GM19438 (cell line): ENCODE measurements around the gene SLC6A12.

Experiments
- ATAC-seq: cut with Tn5 transposase; IDR thresholded peaks from one replicate; pipeline ENCODE4 v1.9.1; 2021; ENCODE audit warnings: low read depth; ENCODE audit not compliant: unreplicated experiment

The SLC6A12 gene

DNA sequence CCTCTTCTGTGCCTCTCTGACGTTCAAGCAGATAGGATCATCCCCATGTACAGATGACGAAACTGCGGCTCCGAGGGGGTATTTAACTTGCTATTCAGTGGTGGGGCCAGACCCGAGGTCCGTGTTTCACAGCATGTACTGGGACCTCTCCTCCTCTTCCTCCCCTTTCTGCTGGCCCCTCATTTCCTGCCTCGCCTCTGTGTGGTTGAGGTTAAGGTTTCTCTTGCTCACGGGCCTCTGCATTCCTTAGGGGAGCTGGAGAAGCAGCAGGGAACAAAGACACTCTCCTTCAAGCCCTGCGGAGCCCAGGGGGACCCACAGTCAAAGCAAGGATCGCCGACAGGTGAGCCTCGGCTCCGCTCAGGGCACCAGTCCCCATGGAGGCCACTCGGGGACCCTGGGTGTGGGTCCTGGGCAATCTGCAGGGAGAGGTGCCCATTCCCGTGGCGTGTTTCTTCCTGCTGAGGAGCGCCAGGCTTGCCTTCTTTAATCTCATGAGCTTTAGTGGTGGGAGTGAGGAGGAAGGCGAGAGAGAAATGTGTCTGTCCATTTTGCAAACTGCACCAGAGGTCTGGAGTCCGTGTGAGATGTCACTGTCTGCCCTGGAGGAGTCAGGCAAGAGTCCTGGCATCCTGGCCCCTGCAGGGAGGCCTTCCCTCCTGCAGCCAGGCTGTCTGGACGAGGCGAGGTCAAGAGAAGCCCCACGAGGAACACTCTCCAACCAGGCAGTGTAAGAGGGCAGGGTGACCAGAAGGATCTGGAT is 45.0 kb downstream of the SLC6A12 start:
- no peak for ATAC-seq

DNA sequence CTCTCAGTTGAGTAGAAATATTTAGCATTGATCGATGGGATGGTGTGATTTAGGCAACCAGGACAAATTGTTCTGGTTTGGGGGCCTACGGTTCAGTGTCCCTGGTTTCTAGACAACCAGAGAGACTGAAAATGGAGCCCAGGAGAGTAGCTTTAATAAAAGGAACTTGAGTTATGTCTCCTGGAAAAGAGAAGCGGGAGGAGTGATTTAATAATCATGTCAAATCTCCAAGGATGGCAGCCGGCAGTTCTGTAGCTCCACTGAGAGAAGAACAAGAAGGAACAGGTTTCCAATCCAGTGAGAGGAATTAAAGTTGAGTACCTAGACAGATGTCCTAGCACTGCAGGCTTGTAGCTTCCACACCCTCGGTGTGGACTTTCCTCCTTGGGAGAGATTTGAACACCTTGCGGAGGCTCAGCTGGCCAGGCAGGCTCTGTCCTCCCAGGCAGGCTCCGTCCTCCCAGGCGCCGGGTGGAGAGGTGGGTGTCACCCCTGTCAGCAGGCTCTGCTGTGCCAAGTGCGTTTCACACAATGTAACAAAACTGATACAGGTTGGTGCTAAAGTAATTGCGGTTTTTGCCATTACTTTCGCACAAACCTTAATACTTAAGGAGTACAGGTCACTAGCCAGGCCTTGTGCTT is 45.9 kb downstream of the SLC6A12 start:
- no peak for ATAC-seq

DNA sequence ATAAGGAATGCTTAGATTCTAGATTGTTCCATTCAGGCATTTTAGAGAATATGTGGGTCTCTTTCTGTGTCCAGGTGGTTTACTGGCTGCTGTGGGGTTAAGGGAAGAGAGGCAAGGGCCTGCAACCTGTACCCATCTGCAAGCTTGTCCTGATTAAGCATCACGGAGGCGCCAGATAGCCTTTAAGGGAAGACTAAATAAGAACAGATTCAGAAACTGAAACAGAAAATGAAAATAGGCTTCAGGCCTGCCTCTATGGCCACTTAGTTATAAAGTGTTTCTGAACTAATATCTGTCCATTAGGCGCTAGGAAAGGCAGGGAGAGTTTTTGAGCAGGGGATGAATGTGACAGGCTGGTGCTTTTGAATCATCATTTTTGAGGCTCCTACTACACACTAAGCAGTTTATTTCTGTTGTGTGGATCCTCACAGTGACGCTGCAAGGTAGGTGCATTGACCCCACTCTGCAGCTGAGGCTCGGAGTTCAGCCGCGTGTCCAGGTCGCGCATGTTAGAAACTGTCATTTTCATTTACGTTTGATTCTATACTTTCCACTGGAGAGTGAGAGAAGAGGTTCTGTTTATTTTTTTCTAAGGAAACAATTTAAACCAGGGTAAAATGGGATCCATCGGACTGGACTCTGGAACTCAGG is 47.4 kb downstream of the SLC6A12 start:
- ATAC-seq: no peak

DNA sequence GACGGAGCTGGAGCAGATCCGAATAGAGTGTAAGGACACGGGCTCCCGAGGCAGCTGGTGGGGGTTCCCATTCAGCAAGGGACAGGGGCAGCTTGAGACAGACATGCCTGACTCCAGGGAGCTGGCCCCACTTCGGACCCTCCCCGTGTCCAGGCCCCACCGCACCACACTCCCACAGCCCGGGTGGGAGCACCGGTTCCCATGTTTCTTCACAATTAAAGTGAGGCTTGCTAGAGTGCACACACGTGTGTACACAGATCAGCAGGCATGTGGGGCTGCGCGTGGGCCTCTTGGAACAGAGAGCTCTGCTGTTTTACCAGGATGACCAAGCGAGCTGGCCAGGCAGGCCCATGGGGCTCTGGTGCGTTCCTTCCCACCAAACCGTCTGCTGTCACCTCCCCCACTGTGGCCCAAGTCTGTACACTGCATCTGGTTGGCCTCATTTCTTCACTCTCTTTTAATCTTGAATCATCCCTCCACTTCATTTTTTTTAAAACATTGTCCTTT is 48.0 kb downstream of the SLC6A12 start:
- ATAC-seq: no peak

DNA sequence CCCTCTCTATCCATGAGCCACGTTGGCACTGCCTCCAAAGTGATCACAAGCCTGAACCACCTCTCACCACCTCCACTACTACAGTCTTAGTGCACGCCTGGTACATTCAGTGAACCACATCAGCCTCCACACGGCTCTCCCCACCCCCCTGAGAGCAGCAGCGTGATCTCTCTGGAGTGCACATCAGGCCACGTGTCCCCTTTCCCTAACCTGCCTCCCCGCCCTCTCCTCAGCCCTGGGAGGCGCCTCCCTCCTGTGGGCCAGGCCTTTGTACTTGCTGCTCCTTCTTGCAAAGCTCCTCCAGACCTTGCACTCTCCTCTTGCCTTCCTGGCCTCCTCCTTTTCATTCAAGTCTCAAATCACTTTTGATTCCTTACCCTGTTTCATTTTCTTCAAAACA is 49.8 kb downstream of the SLC6A12 start:
- no peak for ATAC-seq

DNA sequence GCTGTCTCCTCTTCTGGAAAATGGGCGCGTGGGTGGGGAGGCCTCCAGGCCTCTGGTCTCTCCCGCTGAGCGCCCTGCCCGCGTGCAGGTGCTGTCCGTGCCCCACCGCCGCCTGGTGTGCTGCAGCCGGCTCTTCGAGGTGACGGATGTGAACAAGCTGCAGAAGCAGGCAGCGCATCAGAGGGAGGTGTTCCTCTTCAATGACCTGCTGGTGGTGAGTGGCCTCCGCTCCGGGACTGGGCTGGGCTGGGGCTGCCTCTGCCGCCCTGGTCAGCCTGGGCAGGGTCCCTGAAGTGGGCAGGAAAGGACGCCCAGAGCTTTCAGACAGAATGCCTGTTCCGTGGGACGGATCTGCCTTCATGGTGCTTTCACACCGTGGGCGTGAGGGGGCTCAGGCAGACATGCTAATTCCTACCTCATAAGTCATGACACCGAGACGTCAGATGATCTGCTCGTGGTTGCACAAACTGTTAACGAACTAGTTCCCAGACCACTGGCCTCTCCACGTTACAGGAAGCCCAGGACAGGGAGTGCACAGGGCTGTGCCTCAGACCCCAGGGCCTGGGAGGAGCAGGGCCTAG is 50.5 kb downstream of the SLC6A12 start:
- no peak for ATAC-seq

DNA sequence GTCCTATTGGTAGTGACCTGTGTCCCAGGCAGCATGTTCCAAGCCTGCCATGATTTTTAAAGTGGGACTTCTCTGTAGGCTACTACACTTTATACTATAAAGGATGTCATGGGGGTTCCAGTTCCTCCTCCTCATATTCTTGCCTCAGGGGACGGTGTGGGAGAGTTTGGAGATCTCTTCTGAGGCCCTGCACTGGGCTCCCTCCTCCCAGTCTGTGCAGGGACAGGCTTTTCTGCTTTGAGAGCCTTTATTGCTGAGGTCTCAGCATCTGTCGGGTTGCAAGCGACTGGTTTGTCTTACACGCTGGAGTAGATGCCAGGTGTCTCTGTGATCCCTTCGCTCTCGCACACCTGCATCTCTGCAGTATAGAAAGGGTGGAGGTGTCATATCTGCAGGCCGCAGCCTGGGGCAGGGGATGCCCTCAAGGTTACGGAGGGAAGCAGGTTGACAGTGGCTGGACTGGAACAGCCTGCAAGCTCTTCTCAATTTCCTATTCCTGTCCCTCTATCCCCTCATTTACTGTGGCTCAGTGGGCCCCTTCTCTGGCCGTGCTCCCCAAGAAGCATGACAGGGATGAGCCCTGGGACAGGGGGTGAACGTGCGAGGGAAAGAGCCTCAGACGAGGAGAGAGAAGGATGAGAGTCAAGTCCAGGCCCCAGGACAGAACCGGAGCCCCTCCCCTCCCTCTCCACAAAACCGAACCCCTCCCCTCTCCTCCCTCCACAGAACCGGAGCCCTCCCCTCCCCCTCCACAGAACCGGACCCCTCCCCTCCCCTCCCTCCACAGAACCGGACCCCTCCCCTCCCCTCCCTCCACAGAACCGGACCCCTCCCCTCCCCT is 51.3 kb downstream of the SLC6A12 start:
- ATAC-seq: no peak

DNA sequence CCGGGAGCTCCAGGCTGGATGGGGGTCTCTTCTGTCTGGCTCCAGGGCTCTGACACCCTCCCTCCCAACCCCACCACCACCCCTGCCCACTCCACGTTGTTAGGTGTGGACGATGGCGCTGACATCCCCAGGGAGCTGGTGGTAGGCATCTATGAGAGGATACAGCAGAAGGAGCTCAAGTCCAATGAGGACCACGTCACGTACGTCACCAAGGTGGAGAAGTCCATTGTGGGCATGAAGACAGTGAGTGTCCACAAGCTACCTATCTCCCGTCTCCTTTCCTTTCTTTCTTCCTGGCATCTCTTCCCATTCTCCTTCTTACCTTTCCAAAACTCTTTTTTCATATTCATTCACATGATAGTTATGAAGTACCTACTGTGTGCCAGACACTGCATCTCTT is 52.1 kb downstream of the SLC6A12 start:
- no peak for ATAC-seq

DNA sequence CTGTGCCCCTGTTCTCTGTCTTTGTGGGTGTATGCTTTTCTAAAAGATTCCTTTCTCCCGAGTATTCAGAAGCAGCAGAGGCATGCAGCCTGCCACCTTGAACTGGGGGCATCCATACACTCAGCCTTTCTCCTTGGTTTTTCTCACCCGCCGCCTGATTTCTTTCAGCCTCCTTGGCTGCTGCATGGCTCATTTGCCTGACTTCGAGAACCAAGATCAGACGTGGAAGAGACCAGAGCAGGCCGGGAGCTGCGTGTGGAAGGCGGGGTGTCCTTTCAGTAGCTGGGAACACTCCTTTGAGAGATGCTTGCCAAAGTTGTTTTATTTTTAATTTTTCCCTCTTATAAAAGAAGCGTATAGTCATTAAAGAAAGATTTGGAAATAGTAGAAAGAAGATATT is 53.1 kb downstream of the SLC6A12 start:
- no peak for ATAC-seq

DNA sequence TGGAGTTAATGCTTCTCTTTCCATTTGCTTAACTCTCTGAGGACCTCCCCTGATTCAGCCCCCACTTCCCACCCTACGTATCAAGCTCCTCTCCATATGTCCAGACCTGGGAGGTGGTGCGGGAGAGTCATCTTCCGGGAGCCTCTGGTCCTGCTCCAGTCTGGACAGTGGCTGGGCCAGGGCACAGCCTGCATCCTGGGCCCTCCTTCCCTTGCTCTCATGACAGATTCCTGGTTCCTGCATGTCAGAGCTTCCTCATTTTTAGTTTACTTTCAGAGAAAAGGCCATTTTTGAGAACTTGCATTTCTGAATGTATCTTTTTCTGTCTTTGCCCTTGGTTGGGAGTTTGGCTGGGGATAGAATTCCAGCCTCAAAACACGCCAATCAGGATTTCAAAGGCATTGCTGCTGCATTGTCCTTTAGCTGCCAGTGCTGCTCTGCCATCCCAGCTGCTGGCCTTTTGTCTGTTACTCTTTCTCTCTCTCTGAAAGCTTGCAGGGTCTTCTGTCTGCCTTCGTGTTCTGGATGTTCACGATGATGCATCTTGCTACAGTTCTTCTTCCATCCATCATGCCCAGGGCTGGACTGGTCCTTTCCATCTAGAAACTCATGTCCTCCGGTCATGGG is 54.7 kb downstream of the SLC6A12 start:
- no peak for ATAC-seq

DNA sequence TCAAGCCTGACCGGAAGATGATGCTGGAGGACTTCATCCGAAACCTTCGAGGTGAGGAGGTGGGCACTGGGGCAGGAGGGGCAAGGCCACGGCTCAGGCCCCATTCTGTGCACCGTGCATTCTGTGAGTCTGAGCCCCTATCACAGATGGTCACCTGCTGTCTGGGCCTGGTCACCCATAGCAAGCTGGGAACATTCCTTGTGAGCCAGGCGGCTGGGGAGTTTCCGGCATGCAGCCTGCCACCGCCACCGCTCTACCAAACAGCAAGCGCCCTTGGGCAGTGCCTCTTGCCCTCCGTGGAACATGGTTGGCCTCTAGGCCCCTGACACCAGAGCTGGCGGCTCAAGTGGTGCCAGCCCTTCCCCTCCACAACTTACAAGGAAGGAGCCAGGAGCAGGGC is 56.3 kb downstream of the SLC6A12 start:
- ATAC-seq: no peak

DNA sequence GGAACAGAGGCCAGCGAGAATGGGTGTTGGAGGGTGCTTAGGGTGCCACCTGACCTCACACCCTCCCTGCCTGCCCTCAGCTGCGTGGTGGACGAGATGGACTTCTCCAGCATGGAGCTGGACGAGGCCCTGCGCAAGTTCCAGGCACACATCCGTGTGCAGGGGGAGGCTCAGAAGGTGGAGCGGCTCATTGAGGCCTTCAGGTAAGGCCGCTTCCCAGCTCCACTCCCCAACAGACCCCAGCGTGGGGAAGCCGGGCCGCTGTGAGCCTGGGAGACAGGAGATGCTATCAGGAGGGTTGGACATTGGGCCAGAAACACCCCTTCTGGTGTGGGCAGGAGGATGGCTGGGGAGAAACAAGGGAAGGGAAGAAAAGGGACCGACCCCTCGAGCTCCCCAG is 57.0 kb downstream of the SLC6A12 start:
- no peak for ATAC-seq

DNA sequence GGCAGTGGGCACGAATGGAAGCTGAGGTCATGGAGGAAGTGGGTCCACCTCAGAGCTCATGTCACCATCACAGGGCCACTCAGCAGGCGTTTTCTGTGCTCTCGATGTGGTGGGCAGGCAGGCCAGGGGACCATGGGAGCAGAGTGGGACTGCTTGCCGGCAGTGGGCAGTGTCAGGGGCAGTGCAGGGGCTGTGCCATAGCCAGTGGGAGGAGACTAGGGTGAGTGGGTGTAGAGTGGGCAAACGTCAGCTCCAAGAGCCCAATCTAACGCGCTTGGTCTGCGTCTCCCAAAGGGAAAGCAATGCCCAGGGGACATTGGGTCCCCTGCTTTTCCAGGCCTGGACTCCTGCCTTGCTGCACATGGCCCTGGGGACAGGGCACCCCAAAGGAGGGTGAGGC is 58.3 kb downstream of the SLC6A12 start:
- ATAC-seq: no peak

DNA sequence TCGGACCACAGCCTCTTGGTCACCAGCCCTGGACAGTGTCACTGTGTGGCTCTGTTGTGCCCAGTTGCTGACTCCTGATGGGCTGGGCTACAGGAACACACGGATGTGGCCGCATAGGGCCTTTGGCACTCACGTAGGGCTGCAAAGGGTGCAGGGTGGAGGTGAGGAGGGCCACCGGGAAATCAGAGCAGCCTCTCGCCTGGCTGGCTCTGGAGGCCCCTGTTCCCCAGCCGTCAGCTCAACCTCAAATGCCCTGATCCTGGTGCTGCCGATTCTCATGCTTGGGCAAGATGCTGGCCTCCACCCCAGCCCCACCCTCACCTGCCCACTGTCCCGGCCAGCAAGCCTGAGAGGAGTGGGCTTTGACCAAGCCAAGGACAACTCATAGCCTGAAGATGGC is 59.0 kb downstream of the SLC6A12 start:
- ATAC-seq: no peak

DNA sequence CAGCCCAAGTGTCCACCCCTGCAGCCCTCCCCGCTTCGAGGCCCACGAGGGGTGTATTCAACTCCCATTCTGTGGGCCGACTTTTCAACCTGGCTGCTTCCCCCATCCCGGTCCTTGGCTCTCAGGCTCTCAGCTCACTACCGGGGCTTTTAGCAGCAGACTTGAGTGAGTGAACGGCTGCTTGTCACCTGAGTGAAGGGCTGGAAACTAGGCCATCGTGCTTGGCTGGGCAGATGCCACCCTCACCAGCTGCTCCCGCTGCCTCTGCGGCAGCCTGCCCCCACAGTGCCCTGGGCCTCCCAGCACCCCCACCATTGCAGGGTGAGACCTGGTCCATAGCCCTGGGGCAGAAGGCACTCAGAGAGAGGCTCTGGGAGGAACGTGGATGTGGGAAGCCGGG is 59.9 kb downstream of the SLC6A12 start:
- no peak for ATAC-seq

DNA sequence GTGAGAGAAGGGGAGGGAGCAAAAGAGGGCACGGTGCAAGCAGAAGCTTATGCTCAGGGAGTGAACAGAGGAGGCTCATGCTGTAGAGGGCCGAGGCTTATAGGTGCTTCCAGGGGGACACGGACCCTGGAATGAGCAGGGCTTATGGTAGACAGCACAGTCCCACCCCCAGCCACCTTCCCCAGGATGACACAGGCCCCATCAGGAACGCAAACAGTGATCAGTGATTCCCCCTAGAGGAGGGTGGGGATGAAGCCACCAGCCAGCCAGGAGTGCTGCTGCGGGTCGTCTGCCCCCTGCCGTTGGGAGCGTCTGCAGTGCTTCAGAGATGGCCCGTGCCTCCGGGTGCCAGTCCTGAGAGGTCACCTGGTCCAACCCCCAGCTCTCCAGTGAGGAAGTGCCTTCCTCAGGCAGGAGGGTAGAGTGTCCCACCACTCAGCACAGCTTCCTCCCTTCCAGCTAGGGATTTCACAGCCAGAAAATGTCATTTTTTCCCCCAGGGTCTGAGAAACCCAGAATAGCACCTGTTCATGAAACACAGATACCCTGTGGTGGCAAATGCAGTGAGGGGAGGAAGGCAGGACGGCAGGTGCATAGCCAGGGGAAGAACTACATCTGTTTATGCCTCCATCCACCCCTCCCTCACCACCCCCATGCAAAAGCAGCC is 60.7 kb downstream of the SLC6A12 start:
- no peak for ATAC-seq

DNA sequence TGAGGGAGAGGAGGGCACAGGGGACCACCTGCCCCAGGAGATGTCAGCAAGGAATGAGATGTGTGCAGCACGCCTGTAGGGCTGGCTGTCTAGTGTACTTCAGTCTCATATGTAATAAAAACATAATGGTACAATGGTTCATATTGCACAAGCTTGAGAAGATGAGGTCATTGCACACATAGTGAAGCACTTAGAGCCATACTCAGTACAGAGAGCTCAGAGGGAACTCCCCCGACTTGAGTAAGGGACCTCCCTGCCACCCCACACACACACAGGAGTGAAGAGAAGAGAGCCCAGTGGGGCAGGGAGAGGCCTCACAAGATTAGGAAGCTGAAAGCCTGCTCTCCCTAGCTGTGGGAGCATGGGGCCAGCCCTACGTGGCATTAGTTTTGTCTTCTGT is 61.5 kb downstream of the SLC6A12 start:
- no peak for ATAC-seq

DNA sequence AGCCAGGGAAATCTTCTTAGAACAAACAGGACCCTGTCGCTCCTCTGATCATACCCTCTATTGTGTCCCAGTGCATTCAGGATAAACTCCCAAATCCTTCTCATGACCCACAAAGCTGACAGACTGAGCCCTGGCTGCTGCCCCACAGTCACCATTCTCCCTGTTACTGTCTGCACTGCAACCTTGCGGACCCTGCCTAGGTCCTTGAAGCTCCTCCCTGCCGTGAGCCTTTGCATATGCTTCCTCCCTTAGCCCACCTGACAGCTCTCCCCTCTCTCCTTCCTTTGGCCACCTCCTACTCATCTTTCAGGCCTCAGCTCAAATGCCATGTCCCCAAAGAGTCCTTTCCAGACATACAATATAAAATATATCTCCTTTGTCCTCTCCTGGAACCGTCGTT is 62.4 kb downstream of the SLC6A12 start:
- no peak for ATAC-seq

DNA sequence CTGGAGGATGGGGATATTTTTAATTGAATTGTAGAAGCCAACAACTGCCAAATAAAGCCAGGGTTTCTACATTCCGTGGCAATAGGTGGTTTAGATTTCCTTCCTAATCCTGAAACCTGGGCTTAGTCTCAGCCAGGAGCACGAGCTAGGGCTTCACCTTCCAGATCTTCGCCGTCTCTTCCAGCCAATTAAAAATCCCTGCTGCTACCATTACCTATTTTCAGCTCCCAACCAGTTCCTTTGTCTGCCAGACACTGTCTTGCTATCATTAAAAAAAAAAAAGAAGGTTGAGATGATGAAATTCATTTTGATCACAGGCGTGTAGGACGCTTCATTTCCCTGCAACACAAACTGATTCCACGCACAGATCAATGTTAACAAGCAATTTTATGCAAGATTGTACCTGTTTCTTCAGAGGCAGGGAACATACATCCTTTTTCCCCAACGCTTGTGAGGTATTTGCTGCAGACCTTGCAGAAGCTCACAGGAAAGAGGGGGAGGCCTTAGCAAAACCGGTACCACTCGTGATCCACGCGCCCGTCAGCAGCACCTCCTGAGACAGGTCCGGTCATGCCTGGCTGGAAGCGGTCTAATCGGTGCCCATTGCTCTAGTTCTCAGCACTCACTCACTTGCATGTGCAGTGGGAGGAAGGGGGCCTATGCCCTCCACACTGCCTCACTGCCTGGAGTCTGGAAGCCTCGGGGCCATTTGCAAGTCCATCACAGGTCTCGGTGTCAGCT is 65.1 kb downstream of the SLC6A12 start:
- no peak for ATAC-seq
